ENCODE results near the gene TSPEAR.

DNA sequence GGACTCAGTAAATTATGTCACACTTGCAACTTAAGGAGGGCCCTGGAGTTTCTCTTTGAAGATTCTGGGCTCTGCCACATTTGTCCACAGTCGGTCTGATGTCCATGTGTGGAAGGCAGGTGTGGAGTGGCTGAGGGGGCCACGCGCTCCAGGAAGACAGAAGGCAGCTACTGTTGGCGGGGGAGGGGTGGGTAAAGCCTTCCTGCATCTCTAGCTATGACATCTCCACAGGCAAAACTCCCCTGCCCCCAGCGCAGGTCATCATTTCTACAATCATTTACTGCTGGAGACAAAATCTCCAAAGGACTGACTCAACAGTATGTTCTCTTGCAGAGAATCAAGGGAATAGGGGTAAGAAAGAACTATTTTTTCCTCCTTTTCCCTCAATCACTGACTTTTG lies 11.4 kb upstream of the TSPEAR start:
- no peak for TF ChIP-seq CTCF (IDR thresholded peaks at IDR 0.05)
- no peak for TF ChIP-seq EP300 (IDR thresholded peaks at IDR 0.05)
- no peak for TF ChIP-seq POLR2AphosphoS5 (IDR thresholded peaks at IDR 0.05)
- TF ChIP-seq POLR2A (IDR thresholded peaks at IDR 0.05), result no peak
